Endothelial cell of hepatic sinusoid (primary cell): ENCODE data around the gene SLC1A3.

Source experiments
- in situ Hi-C: cut with HindIII; loops from 2 replicates; pipeline ENCODE4 v1.10.0; 2017; ENCODE audit warnings: low sequenced_read_pairs

The SLC1A3 gene

DNA sequence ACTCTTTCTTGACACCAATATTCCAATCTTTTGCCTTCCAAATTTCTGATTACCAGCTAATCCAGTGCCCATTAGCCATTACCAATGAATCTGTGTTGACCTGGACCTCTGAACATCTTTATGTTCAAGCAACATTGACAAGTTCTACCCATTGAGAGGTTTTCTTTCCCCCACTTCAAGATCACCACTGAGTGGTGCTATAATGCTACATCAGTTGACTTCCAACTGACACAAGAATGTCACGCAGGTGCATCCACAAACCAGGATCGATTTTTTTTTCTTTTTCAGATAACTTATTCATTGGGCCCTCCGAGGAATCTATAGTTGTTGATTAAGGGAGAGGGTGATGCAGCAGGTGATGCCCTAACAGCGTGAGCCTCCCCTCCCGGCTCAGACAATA is 102.6 kb downstream of the SLC1A3 start:
- in situ Hi-C loops: loop anchor here (10.0 kb wide), 1 partner anchor 284 kb away; no protein-coding TSS in a partner anchor

DNA sequence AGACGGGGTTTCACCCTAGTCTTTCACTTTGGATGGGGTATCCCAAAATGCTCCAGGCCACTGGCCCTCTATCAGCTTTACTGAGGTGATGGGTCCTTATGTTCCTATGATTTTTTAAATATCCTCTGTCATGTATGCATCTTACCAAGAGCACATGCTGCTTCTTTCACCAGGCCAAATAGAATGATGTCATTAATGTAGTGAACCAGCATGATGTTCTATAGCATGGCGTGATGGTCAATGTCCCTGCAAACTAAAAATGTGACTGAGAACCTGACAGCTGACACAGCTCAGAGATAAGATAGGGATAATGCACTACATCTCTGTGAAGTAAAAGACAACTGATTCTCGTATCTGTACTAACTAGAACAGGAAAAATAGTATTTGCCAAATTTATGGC is 103.6 kb downstream of the SLC1A3 start:
- in situ Hi-C loops: no loop called here

DNA sequence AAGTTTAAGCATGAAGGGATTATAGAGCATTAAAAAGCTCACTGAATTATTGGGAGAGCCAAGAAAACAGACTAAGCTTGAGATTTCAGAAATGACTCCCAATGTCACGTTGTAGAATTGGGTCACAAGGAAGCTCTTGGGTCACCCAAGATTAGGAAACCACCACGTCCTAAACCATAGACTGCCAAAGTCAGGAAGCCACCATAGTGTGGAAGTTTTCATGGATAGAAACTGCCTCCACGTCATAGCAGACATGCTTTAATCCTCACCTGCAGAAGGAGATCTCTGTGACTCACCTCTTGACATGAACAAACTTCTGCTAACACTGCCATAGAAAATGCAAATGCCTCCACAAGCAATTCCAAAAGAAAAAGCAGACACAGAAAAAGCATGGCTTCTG is 106.3 kb downstream of the SLC1A3 start:
- in situ Hi-C loops: no loop called here

DNA sequence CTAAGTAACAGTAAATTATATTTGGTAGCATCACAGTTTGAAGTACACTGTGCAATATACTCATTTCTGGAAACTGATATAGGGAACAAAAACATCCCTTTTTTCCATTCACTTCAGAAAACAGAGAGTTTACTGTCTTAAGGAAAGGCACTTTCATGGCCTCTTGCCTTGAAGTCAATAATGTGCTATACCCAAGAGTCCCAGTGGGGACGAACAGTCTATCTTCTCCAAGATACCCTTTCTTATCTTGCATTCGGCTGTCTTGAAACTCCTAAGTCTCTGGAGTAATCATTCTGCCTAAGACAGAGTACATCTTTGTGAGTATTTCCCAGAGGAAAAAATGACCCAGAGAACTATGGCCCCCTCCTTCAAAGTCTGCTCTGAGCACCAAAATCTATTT is 107.1 kb downstream of the SLC1A3 start:
- in situ Hi-C loops: no loop called here

DNA sequence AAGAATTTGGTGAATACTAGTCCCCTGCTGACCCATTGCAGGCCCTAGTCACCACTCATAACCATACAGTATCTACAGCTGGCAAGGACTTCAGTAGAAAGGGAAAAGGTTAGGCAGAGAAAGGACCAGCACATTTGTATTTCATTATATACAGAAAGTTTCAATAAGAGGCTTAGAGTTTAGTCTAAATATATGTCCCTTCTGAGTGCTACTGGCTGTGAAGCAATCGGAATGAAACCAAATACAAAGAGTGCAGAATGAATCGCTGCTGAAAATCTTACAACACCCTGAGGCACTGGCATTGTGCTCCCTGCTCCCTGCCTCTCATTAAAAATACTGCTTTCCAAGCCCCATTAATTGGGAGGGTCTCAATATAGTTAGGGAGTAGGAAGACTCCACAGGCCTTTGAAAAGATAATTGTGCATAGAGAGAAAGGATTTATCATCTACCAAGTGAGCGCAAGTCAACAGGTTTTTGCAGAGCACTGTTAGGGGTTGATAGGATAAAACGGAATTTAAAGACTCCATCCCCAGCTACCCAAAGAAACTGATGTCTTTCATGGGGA is 110.8 kb downstream of the SLC1A3 start:
- in situ Hi-C loops: no loop called here

DNA sequence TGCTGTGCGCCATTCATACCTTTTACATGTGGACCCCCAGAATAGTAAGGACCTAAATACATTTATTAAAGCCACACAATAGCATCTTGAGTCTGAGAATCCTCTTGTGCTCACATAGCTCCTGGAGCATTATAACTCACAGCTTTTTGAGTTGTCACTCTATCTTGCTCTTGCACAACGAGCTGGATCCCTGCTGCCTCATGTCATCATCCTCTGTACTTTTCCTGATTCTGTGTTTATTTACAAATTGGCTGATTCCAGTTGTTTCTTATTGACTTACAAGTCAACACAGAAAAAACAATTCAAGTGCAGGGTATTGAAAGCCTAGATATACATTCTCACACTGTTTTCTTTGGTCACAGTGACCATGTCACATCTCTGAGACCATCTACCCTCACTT is 112.9 kb downstream of the SLC1A3 start:
- in situ Hi-C loops: no loop called here

DNA sequence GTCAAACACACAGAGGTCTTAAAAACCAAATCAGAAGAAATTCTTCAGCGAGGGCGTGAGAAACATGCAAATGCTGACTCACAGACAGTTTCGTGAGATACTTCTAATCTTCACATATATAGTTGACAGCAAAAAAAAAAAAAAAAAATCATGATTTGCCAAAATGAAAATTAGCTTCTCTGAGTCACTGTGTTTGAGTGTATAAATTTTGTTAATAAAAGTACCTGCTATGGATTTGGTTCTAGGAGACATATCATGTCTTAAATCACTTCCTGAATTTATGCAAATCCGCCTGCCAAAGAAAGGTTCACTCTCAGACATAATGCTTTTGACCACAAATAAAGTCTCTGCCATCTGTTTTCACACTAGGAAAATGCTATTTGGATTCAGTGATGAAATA is 114.3 kb downstream of the SLC1A3 start:
- in situ Hi-C loops: no loop called here

DNA sequence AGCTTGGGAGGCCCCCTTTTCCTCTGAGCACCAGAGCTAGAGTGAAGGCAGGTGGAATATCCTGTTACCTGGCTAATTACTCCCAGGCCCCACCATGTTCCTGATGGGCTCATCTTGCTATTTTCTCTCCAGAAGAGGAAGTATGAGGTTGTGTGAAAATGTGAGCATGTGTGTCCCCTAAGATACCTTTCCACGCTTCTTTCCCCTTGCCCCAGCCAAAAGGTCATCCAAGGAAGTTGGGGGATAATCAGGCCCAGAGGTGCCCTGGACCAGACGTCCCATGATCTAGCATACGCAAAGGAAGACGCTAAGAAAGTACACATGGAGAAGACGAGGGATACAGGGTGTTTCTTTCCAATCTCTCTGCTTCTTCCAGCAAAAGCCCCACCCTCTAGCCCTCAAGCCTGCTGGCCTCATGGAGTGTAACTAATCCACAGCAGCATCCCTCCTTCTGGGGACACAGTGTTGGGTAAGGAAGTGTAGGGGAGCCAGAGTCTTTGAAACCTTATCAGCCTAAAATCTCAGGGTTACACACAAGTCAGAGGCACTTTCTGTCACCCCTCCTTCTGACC is 115.3 kb downstream of the SLC1A3 start:
- in situ Hi-C loops: no loop called here

DNA sequence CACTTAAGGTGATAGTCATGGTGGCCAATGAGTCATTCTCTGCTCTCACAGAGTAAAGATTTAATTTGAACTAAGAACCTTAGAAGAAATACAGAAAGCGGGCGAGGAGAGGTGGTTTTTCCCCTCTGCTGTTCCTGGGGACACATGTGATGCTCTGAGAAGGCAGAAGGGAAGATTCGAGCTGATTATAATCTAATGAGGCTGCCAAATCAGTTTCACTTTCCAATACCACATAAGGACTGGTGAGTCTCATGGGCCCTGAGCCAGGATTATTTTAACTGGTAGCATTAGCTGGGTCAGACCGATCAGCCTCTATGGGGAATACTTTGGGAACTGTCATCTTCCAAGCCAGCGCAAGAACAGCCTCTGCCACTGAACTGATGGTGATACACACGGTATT is 116.5 kb downstream of the SLC1A3 start:
- in situ Hi-C loops: no loop called here

DNA sequence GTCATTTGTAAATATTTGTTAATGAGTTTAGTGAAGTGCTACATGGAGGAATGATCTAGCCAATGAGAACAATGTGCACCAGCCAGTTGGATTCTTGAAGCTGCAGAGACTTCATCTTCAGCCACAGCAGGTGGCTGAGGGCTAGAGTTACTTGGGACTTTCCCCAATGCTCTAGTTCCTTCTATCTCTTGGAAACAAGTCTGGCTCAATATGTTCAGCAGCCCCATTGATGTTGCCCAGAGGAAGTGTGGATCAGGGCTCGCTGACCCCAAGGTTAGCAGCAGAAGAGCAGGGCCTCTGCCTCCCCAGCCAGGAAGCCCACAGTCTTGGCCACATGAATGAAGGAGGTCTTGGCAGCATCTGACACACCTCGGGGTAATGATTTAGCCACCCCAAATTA is 117.5 kb downstream of the SLC1A3 start:
- in situ Hi-C loops: no loop called here

DNA sequence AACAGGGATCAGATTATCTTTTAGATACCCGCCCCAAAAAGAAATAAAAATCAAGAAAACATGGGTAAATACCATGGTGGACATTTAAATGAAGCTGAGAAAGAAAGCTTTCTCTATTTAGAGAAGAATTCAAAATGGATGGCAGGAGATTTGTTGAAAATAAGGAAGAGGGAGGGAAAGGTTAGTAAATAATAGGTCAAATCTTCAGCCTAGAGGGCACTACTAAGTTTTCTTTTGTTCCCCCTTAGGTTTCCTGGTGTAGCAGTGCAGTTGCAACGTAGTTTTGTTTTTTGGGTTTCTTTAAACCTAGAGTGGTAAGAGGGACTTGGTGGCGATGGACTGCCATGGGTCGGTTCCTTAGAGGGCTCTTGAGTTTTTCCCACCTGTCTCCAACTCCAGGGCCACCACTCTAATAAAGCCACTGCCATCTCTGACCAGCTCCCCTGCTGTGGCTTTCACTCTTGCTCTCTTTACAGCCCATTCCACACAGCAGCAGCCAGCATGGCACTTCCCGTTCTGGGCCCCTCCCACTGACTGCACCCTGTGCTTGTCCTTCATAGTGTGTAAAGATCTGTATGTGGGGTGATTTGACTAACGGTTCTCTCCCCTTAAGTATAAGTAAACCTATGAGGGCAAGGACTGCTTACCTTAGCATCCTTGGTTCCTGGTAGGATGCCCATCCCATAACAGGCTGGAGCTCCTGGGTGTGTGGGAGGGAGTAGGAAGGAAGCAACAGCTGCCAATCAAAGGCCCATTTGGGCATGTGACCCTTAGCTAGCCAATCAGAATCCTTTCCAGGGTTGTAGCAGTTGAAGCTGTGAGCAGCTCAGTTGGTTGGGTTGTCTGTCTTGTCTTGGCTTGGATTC is 118.3 kb downstream of the SLC1A3 start:
- in situ Hi-C loops: no loop called here

DNA sequence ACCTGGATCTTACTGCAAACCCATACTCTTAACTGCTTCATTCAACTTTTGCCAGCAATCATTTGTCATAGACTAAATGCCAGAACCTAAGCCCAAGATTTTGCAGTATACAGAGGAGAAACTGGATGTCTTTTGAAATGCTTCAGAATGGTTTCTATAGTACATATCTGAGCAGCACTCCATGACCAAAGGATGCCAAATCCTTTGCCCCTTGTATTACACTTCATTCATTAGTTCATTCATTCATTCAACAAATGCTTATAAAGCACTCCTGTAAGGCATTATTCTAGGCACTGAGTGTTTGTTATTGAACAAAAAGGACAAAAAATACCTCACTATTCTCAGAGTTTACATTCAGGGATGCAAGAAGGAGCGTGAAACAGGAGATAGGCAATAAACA is 119.9 kb downstream of the SLC1A3 start:
- in situ Hi-C loops: no loop called here

DNA sequence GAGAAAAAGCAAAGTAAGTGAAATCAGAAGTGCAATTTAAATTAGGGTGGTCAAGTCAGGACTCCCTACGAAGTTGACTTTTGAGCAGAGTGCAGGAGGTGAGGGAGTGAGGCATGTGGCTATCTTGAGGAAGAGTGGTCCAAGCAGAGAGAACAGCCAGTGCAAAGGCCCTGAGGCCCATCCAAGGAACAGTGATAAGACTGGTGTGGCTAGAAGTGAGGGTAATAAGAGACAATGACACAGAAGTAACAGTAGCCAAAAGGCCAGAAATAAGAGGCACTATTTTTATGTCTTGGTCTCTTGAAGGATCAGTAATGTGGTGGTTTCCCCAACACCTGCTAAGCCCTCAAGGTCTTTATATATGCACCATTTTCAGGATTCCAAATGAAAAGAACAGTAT is 120.4 kb downstream of the SLC1A3 start:
- in situ Hi-C loops: no loop called here

DNA sequence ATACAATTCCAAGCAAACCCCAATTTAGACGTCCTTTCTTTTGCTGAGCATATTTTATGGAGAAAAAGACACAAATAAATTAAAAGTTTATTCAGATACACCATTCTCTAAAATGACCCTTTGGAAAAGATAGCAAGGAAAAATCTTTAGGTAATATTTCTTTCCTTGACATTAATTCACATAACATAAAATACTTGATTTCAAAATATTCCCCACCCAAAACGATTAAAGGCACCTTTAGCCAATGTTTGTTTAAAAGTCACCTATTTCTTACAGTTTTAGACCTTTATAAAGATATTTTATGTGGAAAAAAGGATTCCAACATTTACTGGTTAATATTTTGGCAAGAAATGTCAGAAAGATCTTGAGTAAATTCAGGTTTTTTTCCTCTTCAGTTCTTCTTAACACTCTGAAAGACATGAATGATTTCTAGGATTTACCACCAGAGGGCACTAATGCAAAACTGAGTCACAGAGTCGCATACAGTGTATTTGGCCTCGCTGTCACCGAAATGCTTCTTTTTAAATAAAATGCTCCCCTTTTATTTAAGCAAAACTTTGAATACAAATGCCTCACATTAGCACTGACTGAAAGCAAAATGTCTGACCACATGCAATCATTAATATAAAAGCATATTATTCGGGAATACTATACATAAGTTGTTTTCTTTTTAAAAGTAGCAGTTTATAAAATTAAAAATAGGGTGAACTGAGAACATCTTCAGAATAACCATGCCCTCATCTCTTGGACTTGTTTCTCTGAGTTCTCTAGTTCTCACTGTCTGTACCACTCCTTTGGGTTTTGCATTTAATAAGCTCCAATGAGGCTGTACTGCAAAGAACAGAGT is 122.5 kb downstream of the SLC1A3 start:
- in situ Hi-C loops: no loop called here

DNA sequence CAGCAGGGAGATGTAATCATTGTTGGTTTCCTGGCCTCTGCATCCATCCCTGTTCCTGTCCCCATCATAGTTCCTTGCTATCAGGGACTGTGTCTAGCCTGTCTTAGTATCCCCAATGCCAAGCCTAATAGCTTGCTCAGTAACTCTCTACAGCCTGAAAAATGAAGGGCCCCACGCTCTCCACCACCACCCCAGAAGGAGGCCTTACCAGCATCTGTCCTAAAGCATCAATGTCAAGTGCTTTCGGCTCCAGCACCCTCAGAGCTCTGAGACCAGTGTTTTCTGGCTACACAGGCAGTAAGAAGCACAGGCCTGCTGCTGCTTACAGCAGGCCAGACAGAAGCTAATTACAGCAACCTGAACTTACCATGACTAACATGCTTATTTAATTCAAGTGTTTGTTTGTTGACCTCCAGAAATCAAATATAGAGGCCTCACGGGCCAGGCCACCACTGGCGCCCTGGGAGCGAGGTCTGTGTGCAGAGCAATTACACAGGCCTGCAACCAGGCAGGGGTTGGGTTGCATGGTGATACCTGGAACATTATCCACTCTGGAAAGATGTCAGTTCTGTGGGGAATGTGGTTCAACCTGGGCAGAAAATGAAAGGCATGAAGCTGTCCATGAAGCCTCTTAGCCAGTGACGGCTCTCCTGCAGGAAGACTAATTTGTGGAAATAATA is 124.3 kb downstream of the SLC1A3 start:
- in situ Hi-C loops: no loop called here

DNA sequence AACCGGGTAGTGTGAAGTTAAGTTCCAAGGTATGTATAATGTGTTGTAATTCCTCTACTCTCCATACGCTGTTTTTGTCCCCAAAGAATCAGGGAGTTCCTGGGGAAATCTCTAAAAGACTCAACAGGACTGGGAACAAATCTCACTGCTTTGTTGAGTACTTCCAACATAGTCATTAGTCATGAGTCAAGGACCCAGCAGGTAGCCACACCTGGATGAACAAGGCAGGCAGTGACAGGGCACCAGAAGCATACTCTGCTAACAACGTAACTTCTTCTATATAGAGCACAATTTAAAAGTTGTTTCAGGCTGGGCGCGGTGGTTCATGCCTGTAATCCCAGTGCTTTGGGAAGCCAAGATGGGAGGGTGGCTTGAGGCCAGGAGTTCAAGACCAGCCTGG is 126.8 kb downstream of the SLC1A3 start:
- in situ Hi-C loops: no loop called here

DNA sequence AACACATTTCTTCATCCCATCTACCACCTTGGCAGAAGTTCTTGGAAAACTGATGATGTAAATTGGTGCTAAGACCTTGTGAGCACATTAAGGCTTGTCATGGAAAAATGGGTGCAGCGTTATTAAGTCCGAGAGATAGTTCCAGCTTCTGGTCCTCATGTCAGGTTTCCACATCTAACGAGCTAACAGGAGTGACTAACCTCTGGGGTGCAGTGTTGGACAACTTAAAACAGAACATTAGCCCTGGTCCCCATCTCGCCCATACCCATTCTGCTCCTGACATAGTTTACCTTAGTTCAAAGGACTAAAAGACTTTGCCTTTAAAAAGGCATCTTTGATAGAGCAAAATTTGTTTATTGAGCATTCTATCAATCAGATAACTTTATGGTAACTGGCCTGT is 128.0 kb downstream of the SLC1A3 start:
- in situ Hi-C loops: no loop called here

DNA sequence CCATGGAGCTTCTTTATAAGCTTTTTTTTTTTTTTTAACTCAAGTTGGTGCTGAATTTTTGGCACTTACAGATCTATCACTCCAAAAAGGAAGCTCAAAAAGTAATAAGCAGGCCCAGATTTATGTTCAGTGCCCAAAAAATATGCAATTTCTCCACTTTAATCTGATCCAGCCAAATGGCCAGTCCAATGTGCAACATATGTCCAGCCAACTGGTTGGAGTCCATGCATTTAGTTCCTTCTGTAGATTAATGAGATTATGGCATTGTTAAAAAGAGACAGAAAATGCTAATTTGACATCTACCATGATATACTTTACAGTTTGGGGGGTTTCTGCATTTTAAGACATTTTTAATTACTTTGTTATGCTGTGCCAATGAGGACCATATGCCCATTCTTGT is 129.5 kb downstream of the SLC1A3 start:
- in situ Hi-C loops: loop anchor here (5.0 kb wide), 2 partner anchors 46 to 126 kb away; no protein-coding TSS in a partner anchor
